NCI-H1436 treated with DMSO at 0.1 percent for 48 hours (cell line): ENCODE results near the gene ZNF77.
"Not testable (repeated sequence)": the region's sequence is repeated elsewhere in the genome, so short reads cannot be mapped to it uniquely, and the experiment has no call there.

Source experiments
- DNase-seq: peaks from one replicate; lab custom pipeline; 2025; lab: John Stamatoyannopoulos, UW

ZNF77 gene

GRCh38 chr19:2917275-2918184 is 27.2 kb downstream of the ZNF77 start:
- no peak for DNase-seq

- no peak for DNase-seq
Observed at GRCh38 chr19:2912306-2912705, 32.5 kb downstream of the ZNF77 start.

DNA sequence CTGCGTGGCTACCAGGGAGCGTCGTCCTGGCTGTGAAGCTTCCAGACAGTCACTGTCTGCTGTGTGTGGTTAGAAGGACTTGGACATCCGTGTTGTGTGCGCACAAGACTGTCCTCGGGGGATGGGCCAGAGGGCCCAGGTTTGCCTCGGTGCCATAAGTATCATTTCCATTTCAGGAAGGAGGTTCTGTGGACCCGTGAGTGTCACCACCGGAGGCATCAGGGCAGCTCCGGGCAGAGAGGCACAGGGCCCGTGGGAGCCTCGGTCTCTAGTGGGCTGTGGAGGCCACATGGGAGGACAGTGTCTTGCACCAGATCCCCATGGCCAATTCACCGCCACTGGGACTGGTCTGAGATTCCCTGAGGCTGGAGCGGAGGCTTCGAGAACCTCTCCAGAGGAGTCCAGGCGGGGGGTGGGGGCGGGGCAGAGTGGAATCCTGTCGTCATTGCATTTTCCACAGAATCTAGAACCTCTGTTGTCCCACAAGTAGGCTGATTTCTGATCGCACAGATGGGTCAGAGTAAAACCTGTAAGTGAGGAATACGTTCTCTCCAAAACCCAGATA is 38.1 kb downstream of the ZNF77 start:
- no peak for DNase-seq

DNA sequence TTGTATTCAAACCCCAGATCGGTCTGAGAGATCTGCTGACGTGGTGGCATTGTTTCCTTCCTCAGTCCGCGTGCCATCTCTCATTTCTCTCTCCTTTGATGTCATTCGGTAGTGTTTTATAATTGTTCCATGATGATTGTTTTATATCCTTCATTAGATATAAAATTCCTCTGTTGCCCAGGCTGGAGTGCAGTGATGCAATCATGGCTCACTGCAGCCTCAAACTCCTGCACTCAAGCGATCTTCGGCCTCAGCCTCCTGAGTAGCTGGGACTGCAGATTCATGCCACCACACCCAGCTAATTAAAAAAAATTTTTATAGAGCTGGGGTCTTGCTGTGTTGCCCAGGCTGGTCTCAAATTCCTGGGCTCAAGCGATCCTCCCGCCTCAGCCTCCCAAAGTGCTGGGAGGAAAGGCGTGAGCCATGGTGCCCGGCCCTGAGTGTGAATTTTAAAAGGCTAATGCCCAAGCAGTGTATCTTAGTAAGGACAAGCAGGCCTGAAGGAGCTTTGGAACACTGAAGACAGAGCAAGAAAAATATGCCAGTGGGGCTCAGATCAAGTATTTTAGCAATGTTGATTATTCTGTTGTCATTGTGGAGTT is 38.8 kb downstream of the ZNF77 start:
- no peak for DNase-seq

- DNase-seq: not testable (repeated sequence)
Observed at GRCh38 chr19:2903326-2903725, 41.4 kb downstream of the ZNF77 start.

DNA sequence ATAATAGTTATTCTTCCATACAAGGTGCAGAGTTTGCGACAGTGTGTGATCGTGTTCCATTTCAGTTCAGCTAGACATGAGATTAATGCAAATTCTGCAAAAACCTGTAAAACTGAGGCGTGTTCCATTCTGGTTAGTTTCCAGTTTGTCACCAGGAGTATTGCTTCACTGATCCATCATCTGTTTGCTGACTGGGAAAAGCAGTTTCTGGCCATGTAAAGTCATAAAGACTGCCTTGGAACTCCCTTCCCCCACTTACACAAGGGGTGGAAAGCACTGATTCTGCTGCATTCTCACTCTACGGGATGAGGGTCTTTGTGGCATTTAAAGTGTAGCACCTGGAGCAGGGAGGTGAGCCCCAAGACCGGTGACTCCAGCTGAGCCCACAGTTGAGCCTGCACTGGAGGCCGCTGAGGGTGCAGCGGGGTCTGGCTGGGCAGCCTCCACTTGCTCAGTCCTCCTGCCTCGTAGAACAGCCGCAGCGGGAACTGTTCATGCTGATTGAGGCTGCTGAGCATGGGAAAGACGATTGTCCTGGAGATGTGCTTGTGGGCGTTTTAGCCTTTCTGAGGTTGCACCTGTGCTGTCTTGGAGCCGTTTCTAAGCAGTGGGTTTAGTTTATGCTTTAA is 42.1 kb downstream of the ZNF77 start:
- no peak for DNase-seq

DNA sequence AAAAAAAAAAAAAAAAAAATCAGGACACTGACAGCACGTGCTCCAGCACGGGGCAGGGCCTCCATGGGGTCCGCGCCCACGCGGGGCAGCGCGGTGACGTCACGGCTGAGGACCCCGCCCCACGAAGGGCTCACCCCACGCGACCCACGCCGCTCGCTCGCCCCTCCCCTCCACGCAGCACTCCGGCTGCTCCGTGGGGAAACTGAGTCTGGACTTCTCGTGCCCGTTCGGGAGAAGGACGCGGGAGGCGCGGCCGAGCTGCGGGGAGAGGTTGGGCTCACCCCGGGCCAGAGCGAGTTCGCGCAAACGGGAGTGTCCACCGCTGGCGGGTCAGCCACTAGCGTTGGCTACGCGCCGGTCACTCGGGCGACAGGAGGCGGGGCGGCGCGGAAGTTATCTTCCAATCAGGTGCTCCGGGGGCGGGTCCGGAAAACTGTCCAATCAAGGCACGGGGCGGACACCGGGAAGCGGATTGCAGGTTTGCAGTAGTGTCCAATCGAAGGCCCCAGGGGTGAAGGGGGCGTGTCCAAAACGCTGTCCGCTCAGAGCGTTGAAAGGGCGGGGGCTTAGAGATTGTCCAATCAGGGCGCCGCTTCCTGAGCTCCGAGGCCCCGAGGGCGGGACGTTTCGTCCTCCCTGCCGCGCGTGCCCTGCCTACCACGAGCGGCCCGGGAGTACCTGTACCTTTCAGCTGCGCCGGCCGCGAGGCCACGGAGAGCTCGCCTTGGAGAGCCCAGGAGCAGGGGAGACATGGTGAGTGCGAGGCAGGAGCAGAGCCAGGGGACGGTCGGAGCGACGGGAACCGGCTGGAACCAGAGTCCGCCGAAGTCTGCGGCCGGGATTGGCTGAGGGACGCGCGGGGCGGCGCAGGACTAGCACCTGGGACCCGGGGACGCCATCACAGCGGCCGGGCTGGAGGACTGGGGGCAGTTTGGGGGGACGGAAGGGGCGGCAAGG is 44.2 kb downstream of the ZNF77 start, which contains the start of gene ZNF57:
Gene ZNF57 (plus strand): TSS at position 633 of the 957 bp plus-strand sequence. CDS start 118 bp downstream, at position 751.
- peak; percentile 94 for DNase-seq

- DNase-seq: no peak
Observed at GRCh38 chr19:2896694-2897093, 48.1 kb downstream of the ZNF77 start.

DNA sequence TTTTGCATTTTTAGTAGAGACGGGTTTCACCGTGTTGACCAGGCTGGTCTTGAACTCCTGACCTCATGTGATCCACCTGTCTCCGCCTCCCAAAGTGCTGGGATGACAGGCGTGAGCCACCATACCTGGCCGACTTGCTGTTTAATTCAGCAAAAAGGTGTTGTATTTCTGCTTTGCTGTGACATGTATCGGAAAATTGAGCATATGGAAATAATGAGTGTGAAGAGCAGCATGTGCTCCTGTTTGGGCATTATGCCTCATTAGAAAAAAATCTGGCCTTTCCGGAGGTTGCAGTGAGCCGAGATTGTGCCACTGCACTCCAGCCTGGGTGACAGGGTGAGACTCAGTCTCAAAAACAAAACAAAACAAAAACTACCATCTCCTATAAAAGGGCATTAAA is 54.2 kb downstream of the ZNF77 start:
- not testable (repeated sequence) for DNase-seq

DNA sequence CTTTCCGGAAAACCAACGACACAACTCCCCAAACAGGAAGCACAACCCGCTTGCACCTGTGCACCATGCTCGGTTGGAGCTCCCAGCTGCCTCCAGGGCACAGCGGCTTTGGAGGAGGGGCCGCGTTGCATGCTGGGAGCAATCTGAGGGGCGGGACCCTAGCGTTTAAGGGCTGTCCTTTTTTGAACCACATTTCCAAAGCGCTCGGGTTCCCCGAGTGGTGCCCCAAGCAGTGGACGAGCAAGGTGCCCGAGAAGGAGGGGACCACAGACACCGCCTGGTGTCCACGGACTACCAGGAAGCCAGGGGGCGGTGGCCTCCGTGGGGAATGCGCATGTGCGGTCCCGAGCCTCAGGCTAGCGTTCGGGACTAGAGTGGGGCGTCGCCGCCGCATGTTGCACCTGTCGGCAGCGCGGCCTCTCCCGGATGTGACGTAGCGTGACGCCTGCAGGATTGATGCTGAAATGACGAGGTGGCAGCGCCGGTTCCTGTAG is 56.0 kb downstream of the ZNF77 start:
- no peak for DNase-seq

- DNase-seq: peak; percentile 9
Observed at GRCh38 chr19:2887391-2887914, 57.3 kb downstream of the ZNF77 start.

DNA sequence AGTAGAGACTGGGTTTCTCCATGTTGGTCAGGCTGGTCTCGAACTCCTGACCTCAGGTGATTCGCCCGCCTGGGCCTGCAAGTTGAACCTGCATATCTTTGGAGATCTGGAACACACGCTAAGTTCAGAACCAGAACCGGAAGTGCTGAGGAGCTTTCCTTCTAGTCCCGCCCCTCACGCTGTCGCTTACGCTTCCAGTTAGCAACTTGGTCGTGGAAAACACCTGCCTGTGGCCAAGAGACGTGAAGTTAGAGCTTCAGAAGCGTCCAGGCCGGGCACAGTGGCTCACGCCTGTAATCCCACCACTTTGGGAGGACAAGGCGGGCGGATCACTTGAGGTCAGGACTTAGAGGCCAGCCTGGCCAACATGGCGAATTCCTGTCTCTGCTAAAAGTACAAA is 59.0 kb downstream of the ZNF77 start:
- no peak for DNase-seq

GRCh38 chr19:2883686-2884439 is 60.9 kb downstream of the ZNF77 start:
- DNase-seq: no peak
